Activated T-cell treated with anti-CD3 and anti-CD28 coated beads, Interleukin-2, amount 50 U/mL, for 72 hours (primary cell): ENCODE results near the gene DPCD. TPM values are rescaled to one million over a fixed set of nuclear protein-coding genes. Genes with fewer than 3 reads are reported as not detected.

Source experiments
- ATAC-seq, 2 donors: fragments of 150-1000 bp; cut with Tn5 transposase; replicated peaks in 1 of 2; 2 replicates each; pipeline ENCODE4 v1.10.0; 2021; ENCODE audit warnings: moderate library complexity in 2 of 2, mild to moderate bottlenecking in 1 of 2
- DNase-seq, 2 donors: peaks; one replicate each; pipeline ENCODE4 v3.0.0; 2021 to 2022; ENCODE audit warnings: mixed read lengths in 1 of 2
- H3K27ac Mint-ChIP-seq: one replicate; pipeline ENCODE4 v1.8.0; 2022; ENCODE audit warnings: mild to moderate bottlenecking, moderate library complexity, mixed read lengths
- H3K27me3 Mint-ChIP-seq: one replicate; pipeline ENCODE4 v1.8.0; 2022; ENCODE audit warnings: low read depth, mixed read lengths
- H3K36me3 Mint-ChIP-seq, 2 donors: one replicate each; pipeline ENCODE4 v1.8.0; 2022; ENCODE audit warnings: mixed read lengths in 2 of 2, mild to moderate bottlenecking in 1 of 2; ENCODE audit not compliant: insufficient read depth in 2 of 2
- H3K4me1 Mint-ChIP-seq: one replicate; pipeline ENCODE4 v1.8.0; 2022; ENCODE audit warnings: low read depth, mixed read lengths
- H3K4me3 Mint-ChIP-seq, 2 donors: one replicate each; pipeline ENCODE4 v1.8.0; 2022; ENCODE audit warnings: mild to moderate bottlenecking in 2 of 2, mixed read lengths in 2 of 2, moderate library complexity in 2 of 2
- H3K9me3 Mint-ChIP-seq, 2 donors: one replicate each; pipeline ENCODE4 v1.8.0; 2022; ENCODE audit warnings: mixed read lengths in 2 of 2
- total RNA-seq, 2 donors: library from RNA; stranded (reverse); gene quantifications; one replicate each; pipeline ENCODE4 v1.2.3, GENCODE V29; 2022

The DPCD gene
- total RNA-seq, 2 donors from 2014 or later, result 4.5 to 4.7 TPM

DNA sequence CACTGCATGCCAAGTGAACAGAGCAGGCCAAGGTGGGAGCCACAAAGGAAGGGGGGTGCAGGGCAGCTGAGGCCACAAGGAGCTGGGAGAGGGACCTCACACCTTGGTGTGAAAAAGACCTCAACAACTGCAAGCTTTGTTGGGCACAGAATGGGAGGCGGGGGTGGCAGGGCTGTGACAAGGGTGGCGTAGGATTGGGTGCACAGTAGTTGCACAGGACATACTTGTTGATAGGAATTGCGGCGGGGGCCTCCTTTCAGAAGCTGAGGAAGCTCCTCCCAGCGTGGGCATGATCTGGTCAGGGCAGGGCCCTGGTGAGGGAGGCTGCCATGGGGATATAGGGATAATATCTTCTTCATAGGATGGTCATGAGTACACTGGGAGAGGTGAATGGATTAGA, 25.9 kb upstream of the DPCD start:
- Mint-ChIP-seq H3K27me3 (peaks cover 33% of the 10 kb centered on the region), H3K4me3 (no peak overlapping the region), H3K36me3 (no peaks in the 10 kb centered on the region), H3K4me1 (peaks cover 29% of the 10 kb centered on the region), H3K9me3 (no peaks in the 10 kb centered on the region), H3K27ac (no peak overlapping the region)
- ATAC-seq (no peak), DNase-seq (no peak)

DNA sequence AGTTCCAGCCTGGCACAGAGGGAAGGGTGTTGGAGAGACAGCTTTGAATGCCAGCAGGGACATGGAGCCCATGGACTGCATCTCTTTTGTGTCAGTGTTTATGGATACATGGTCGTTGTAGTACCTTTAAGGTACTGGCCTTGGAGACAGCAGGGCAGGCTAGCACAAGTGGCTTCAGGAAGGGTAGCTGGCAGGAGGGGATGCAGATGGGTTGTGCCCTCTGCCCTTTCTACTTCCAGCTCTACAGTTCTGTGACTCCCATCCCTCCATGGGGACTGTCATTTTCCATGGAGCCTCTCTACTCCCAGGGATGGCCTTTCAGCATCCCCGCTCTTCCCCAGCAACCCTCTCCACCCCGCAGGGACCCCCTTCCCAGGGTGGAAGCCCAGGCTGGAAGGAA, 25.1 kb upstream of the DPCD start:
- peaks cover 26% of the 10 kb centered on the region for H3K4me1 Mint-ChIP-seq
- no peaks in the 10 kb centered on the region for H3K9me3 Mint-ChIP-seq
- H3K27me3 Mint-ChIP-seq, result peaks cover 41% of the 10 kb centered on the region
- ATAC-seq (no peak), DNase-seq (no peak)
- H3K4me3 Mint-ChIP-seq, result no peak overlapping the region
- H3K27ac Mint-ChIP-seq, result no peak overlapping the region
- H3K36me3 Mint-ChIP-seq, result no peaks in the 10 kb centered on the region

DNA sequence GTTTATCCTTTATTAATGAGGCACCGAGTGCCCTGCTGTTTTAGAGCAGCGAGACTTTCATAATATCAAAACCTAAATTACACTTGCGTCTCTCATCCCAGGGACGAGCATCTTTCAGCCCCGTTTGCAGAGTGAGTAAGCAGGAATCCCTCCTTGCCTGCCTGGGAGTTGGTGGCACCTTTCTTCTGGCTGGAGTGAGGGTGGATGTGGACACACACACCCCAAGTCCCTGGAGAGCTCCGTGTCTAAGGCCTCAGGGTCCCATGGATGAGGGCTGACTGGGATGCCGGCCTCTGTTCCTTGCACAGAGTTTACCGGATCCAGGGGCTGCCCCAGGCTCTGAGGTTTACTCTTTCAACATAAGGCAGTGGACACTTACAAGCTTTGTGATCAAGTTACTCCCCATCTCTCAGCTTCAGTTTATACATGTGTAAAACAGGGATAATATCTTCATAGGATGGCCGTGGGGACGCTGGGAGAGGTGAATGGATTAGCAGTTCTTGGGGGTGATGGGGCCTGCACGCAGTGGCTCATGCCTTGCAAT, 24.6 kb upstream of the DPCD start:
- H3K27me3 Mint-ChIP-seq, result peaks cover 47% of the 10 kb centered on the region
- no peaks in the 10 kb centered on the region for H3K36me3 Mint-ChIP-seq
- no peak overlapping the region for H3K27ac Mint-ChIP-seq
- no peak overlapping the region for H3K4me3 Mint-ChIP-seq
- H3K4me1 Mint-ChIP-seq, result peaks cover 20% of the 10 kb centered on the region
- no peaks in the 10 kb centered on the region for H3K9me3 Mint-ChIP-seq
- DNase-seq, result no peak
- ATAC-seq, result no peak

DNA sequence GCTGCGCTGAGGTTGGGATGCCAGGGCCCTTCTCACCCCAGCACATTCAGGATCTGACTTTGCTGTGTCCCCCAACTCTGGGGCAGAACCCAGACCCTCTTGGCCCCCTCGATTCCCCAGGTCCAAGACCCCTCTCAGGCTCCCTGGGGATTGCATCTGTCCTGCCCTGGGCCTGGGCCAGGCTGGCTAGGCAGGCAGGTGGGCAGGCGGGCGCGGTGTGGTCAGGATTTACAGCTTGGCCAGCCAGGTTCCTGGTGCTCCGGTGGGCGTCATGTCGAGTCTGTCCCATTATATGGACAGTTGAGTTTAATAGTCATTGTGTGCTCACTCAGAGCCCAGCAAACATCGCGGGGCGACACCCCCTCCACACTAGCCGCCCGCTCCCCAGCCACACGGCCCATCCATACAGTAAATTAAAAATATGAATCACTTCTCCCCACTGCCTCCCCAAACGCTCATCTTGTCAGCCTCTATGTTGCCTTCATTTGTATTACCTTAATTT, 23.6 kb upstream of the DPCD start:
- no peaks in the 10 kb centered on the region for H3K36me3 Mint-ChIP-seq
- no peak for ATAC-seq
- peaks cover 15% of the 10 kb centered on the region for H3K4me1 Mint-ChIP-seq
- H3K27ac Mint-ChIP-seq, result no peak overlapping the region
- no peaks in the 10 kb centered on the region for H3K9me3 Mint-ChIP-seq
- peaks cover 56% of the 10 kb centered on the region for H3K27me3 Mint-ChIP-seq
- no peak for DNase-seq
- no peak overlapping the region for H3K4me3 Mint-ChIP-seq

DNA sequence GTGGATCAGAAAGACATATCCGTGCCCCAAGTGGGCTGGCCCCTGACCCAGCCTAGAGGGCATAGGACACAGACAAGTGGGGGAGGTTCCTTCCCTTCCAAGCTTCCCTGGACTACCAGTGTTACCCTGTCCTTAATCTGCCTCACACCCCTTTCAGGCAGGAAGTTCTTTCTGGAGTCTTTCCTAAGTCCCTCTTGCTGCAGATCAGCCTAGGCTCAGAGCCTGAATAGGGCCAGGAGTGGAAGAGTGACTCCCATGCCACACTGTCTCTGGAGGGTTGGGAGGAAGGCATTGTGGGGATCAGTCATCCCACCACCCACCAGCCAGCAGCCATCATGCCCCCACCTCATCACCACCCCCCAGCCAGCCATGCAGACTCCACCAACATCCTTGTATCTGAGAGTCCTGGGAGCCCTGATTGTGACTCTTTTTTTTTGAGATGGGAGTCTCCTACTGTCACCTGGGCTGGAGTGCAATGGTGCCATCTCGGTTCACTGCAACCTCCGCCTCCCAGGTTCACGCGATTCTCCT, 22.7 kb upstream of the DPCD start:
- Mint-ChIP-seq H3K36me3 (no peaks in the 10 kb centered on the region), H3K4me3 (no peak overlapping the region), H3K9me3 (no peaks in the 10 kb centered on the region), H3K4me1 (peaks cover 20% of the 10 kb centered on the region), H3K27ac (no peak overlapping the region), H3K27me3 (peaks cover 60% of the 10 kb centered on the region)
- DNase-seq (no peak), ATAC-seq (no peak)

DNA sequence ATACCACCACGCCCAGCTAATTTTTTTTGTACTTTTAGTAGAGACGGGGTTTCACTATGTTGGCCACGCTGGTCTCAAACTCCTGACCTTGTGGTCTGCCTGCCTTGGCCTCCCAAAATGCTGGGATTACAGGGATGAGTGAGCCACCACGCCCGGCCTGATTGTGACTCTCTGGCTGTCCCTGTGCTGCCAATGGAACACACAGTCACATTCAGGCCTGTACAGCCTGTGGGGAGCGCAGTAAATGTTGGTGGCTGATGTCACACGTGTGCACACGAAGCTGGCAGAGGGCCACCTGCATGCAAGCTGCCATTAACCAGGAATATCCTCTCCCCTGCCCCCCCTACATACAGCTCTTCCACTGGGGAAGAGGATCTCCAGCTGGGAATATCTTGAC, 22.2 kb upstream of the DPCD start:
- H3K27ac Mint-ChIP-seq, result no peak overlapping the region

DNA sequence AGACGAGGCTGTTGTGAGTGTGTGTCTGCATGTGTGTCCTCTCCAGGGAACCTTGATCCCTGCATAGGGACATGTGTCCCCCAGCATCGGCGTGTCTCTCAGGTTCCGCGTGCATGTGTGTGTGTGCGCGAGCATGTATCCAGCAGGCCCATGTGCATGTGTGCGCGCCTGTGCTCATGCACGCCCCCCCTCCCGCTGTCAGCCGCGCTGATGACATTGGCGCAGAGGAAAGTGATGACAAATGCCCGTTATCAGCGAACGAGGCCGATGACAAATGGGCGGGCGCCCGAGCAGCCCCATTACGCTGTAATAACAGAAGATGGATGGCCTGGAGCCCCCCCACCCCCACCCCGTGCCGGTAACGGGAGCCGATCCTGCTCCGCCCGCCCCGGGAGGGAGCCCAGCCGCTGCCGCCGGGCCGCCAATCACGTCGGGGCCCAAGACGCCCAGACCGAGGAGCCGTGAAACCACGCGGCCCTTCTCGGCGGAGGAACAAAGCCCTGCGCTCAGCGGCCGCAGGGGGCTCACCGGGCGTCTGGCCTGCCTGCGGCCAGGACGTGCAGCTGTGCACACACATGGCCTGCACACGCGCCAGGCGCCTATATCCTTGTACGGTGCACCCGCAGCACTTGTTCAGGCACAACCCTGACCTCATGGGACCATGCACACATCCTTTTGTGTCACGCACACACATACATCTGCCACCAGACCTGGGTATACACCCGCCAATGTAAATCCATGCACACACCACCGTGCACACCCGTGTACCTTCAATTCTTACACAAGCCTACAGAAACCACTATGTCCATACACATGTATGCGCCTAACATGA, 21.6 kb upstream of the DPCD start:
- Mint-ChIP-seq H3K27ac (no peak overlapping the region), H3K4me1 (peaks cover 20% of the 10 kb centered on the region), H3K36me3 (no peaks in the 10 kb centered on the region), H3K27me3 (peaks cover 60% of the 10 kb centered on the region), H3K4me3 (peak overlapping the region; percentile 14 to 49), H3K9me3 (no peaks in the 10 kb centered on the region)
- DNase-seq (no peak), ATAC-seq (peak in 1 of 2 donors; percentile 3)

More for the DNA sequence above, 22.2 kb upstream of the DPCD start:
- Mint-ChIP-seq H3K9me3 (no peaks in the 10 kb centered on the region), H3K36me3 (no peaks in the 10 kb centered on the region), H3K27me3 (peaks cover 60% of the 10 kb centered on the region), H3K4me3 (no peak overlapping the region), H3K4me1 (peaks cover 20% of the 10 kb centered on the region)
- DNase-seq (no peak), ATAC-seq (no peak)

DNA sequence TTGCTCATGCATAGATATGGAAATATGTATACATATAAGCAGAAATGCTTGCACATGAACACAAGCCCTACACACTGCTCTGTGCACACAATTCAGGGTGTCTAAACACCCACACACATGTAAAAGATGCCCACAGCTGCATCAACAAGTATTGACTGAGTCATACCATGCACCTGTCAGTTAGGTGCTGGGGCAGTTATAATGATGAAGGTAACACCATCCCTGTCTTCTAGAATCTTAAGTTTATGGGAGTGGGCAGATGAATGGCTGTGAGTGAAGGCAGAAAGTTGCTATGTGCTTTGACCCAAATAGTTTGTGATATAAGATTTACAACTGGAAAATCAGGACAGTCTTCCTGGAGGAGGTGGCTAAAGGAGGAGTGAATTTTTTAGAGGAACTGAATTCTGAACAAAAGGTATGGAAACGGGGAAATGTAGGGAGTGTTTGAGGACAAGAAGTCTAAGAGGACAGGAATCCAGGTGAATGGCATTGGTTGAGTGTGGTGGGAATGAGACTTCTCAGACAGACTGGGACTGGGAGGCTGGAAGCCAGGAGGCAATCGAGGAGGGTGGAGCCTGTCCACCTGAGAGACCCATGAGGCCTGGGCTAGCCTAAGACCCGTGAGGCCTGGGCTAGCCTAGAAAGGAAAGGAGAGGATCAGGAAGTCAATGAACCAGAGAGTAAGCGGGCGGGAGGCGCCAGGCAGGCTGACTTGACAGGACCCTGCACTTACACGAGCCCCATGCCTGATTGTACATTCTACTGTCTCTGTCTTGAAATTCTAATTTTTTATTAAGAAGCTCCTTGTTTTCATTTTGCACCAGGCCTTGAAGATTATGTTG, 20.7 kb upstream of the DPCD start:
- H3K9me3 Mint-ChIP-seq, result no peaks in the 10 kb centered on the region
- ATAC-seq (peak; percentile 51), DNase-seq (no peak)
- peak overlapping the region; percentile 14 to 35 for H3K4me3 Mint-ChIP-seq
- peaks cover 60% of the 10 kb centered on the region for H3K27me3 Mint-ChIP-seq
- H3K27ac Mint-ChIP-seq, result no peak overlapping the region
- peaks cover 20% of the 10 kb centered on the region for H3K4me1 Mint-ChIP-seq
- no peaks in the 10 kb centered on the region for H3K36me3 Mint-ChIP-seq

DNA sequence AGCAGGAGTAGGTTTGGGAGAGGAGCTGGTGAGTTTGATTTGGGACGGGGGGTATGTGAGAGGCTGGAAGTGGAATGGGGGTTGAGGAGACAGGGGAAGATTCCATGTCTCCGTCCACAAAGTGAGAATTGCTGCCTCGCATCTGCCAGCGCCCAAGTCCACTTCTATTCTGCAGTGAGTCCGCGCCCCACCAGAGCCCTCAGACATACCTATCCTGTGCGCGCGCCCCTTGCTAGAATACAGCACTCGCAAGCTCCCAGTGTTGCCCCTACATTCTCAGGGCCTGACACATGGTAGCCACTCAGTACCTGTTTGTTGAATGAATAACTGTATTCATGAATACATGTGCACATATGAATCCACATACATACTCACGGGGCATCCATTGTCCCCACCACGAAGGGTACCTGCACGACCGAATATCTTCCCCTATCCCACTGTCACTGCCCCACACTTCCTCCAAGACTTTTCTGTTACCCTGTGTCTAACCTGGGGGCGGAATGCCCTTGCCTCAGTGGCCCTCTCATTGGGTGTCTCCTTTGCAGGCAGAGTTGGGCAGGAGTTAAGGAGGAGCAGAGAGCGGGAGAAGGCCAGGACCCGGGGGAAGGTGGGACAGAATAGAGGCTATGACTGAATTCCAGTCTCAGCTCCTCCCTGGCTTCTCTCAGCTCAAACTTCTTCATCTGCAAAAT, 19.9 kb upstream of the DPCD start:
- ATAC-seq (no peak), DNase-seq (no peak)
- Mint-ChIP-seq H3K36me3 (no peaks in the 10 kb centered on the region), H3K4me3 (peak overlapping the region in 1 of 2 donors; percentile 42), H3K4me1 (peaks cover 20% of the 10 kb centered on the region), H3K27me3 (peaks cover 60% of the 10 kb centered on the region), H3K27ac (no peak overlapping the region), H3K9me3 (no peaks in the 10 kb centered on the region)

DNA sequence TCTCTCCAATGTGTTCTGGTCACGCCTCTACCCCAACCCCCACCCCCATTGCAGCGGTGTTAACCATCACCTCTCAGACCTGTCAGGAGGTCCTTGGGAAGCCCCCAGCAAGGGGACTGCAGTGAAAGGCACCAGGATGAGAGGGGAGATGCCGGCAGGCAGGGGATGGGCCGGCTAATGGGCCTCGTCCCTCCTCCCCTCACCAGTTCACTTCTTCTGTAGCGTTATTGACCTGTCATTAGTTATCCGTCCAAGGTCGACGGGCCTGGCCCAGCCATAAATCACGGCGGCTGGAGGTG, 18.8 kb upstream of the DPCD start:
- Mint-ChIP-seq H3K27ac (no peak overlapping the region), H3K27me3 (peaks cover 53% of the 10 kb centered on the region), H3K4me3 (peak overlapping the region; percentile 72 to 82), H3K36me3 (no peaks in the 10 kb centered on the region), H3K4me1 (peaks cover 20% of the 10 kb centered on the region), H3K9me3 (no peaks in the 10 kb centered on the region)
- no peak for DNase-seq
- ATAC-seq, result no peak

DNA sequence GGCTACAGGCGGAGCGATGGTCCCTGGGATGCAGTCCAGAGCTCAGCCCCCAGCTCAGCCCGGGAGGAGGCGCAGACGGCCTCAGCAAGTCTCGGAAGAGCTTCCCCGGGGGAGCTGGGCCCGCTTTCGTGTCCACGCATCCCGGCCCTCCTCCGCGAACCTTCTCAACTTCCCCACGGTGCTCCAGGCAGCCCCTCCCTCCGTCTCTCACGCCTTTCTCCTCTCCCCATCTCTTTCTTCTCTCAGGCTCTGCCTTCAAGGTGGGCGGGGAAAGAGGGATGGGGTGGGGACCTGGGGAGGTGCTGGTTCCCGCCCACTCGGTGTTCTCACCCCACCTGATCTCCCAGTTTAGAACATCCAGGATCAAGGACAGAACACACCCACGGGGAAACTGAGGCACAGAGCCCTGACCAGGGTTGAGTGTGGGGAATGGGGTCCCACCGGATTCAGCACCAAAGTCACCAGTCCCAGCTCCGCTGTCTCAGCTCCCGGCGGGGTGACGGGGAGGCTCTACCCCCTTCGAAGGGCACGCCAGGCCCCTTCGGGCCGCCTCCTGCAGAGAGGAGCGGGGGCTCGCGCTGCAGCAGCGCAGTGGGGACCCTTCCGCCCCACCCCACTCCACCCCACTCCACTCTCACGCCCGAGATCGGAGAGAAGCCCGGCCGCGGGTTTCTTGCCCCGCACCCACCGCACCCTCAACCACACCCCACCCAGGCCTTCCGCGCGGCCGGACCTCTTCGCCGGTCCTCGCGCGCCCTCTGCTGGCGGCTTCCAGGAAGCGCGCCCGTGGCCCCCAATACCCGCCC, 18.3 kb upstream of the DPCD start:
- DNase-seq, result peak; percentile 82 to 90
- peaks cover 20% of the 10 kb centered on the region for H3K4me1 Mint-ChIP-seq
- H3K4me3 Mint-ChIP-seq, result peak overlapping the region; percentile 72 to 82
- H3K27me3 Mint-ChIP-seq, result peaks cover 51% of the 10 kb centered on the region
- no peak overlapping the region for H3K27ac Mint-ChIP-seq
- no peaks in the 10 kb centered on the region for H3K36me3 Mint-ChIP-seq
- ATAC-seq, result peak; percentile 78 to 86
- no peaks in the 10 kb centered on the region for H3K9me3 Mint-ChIP-seq
